Epithelial cell of esophagus (primary cell): ENCODE results near the gene UTP3.
"Not testable (repeated sequence)": the region's sequence is repeated elsewhere in the genome, so short reads cannot be mapped to it uniquely, and the experiment has no call there.

Experiments
- DNase-seq: peaks from one replicate; pipeline ENCODE4 v3.0.0; 2010; ENCODE audit warnings: low read depth
- H3K4me3 ChIP-seq: 2 replicates; pipeline ENCODE4 v1.5.1; 2011; ENCODE audit warnings: mild to moderate bottlenecking, low read length, control low read depth
- CTCF ChIP-seq: IDR thresholded peaks from 2 replicates; pipeline ENCODE4 v1.5.1; 2011; ENCODE audit warnings: low read depth, mild to moderate bottlenecking, low read length, control low read depth, inconsistent platforms; ENCODE audit not compliant: insufficient read depth; ENCODE audit errors: missing control alignments

UTP3 gene

DNA sequence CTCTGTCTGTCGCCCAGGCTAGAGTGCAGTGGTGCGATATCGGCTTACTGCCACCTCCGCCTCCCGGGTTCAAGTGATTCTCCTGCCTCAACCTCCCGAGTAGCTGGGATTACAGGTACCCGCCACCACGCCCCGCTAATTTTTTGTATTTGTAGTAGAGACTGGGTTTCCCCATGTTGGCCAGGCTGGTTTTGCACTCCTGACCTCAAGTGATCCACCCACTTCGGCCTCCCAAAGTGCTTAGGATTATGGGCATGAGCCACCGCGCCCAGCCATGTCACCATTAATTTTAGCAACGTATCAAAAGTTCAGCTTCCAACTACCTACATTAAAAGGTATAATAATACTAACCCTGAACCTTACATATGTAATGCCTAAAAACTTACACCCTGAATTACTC is 940 bp upstream of the UTP3 start:
- peak overlapping the region; percentile 99 for H3K4me3 ChIP-seq
- no peak for TF ChIP-seq CTCF
- DNase-seq = no peak

DNA sequence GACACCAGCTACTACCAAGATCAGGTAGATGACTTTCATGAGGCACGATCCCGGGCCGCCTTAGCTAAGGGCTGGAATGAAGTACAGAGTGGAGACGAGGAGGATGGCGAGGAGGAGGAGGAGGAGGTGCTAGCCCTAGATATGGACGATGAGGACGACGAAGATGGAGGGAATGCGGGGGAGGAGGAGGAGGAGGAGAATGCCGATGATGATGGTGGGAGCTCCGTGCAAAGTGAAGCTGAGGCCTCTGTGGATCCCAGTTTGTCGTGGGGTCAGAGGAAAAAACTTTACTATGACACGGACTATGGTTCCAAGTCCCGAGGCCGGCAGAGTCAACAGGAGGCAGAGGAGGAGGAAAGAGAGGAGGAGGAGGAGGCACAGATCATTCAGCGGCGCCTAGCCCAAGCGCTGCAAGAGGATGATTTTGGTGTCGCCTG is 481 bp downstream of the UTP3 start:
- peak; percentile 21 for DNase-seq
- no peak for TF ChIP-seq CTCF
- peak overlapping the region; percentile 99 for H3K4me3 ChIP-seq

- no peak for TF ChIP-seq CTCF
- no peak for DNase-seq
Observed at GRCh38 chr4:70691661-70692060, 3.3 kb downstream of the UTP3 start.

DNA sequence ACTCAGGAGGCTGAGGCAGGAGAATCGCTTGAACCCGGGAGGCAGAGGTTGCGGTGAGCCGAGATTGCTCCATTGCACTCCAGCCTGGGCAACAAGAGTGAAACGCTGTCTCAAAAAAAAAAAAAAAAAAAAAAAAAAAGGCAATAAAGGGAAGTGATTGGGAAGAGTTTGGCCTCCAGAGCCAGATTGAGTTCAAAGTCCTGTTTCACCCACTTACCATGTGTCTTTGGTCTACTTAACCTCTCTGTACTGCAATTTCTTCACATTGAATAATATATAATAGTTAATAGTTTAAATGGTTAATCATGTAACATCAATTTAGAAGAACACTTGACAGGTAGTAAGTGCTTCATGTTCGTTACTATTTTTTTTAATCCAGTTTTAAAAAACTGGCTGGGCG is 6.3 kb downstream of the UTP3 start:
- H3K4me3 ChIP-seq, DNase-seq: not testable (repeated sequence)

More at GRCh38 chr4:70691661-70692060, 3.3 kb downstream of the UTP3 start:
- no peak overlapping the region for H3K4me3 ChIP-seq

DNA sequence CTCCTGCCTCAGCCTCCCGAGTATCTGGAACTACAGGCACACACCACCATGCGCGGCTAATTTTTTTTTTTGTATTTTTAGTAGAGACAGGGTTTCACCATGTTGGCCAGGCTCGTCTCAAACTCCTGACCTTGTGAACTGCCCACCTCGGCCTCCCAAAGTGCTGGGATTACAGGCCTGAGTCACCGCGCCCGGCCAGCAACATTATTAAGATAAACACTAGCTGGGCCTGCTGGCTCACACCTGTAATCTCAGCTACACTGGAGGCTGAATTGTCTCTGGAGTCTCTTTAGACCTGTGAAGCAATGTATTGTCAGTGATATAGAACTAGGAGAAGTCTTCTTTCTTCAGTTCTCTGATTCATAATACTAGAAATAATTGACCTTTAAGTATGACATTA is 10.1 kb downstream of the UTP3 start:
- not testable (repeated sequence) for DNase-seq, H3K4me3 ChIP-seq

- H3K4me3 ChIP-seq = no peak overlapping the region
- DNase-seq = no peak
- TF ChIP-seq CTCF = no peak
Observed at GRCh38 chr4:70700712-70701111, 12.4 kb downstream of the UTP3 start.

DNA sequence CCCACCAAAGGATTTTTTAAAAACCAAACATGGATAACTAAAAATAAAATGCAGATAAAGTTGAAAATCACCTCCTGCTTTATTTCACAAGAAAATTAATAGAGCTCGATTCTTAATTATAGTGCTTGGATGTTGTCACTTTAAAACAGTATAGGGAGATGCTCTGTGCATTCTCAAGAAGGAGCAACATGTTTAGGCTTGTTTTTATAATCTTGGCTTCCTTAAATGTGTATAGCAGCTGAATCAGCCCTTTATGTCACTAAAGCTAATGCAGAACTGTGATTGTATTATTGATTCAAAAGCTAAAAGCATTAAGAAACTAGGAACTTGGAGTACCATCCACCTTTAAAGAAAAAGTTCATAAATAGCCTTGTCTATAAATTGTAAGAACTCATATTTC is 12.9 kb downstream of the UTP3 start:
- H3K4me3 ChIP-seq = no peak overlapping the region
- peak; percentile 78 for DNase-seq
- no peak for TF ChIP-seq CTCF

GRCh38 chr4:70702592-70702991 is 14.3 kb downstream of the UTP3 start:
- DNase-seq, H3K4me3 ChIP-seq: not testable (repeated sequence)

DNA sequence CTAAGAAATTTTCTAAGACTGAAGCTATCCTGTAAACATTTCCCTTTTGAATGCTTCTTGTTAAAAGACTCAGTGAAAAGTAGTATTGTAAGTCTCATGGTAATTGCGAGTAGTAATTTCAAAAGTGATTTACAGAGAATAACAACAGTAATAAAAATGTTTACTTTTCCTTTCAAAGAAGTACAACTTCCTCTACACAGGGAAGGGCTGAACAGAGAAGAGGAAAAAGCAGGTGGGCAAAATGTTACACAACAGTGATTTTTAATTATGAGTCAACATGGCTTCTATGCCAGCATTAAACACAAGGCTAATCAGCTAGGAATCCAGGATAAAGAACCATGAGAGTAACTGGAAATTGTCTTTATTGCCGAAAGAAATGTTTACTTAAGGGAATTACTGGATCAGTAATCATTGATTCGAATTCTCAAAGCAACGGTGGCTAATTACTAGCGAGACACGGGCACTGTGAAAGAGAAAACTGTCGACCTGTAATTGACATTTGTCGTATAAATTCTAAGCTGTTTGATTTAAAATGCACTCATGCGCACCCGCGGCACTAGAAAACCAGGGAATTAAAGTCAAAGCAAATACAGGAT is 15.4 kb downstream of the UTP3 start:
- peak overlapping the region; percentile 75 for H3K4me3 ChIP-seq
- DNase-seq = peak; percentile 78
- no peak for TF ChIP-seq CTCF
